ENCODE results near the gene OTUD5.
"Not testable (repeated sequence)": the region's sequence is repeated elsewhere in the genome, so short reads cannot be mapped to it uniquely, and the experiment has no call there.

OTUD5 gene, protein sequence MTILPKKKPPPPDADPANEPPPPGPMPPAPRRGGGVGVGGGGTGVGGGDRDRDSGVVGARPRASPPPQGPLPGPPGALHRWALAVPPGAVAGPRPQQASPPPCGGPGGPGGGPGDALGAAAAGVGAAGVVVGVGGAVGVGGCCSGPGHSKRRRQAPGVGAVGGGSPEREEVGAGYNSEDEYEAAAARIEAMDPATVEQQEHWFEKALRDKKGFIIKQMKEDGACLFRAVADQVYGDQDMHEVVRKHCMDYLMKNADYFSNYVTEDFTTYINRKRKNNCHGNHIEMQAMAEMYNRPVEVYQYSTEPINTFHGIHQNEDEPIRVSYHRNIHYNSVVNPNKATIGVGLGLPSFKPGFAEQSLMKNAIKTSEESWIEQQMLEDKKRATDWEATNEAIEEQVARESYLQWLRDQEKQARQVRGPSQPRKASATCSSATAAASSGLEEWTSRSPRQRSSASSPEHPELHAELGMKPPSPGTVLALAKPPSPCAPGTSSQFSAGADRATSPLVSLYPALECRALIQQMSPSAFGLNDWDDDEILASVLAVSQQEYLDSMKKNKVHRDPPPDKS

GRCh38 chrX:48957477-48957826 is at the start of gene OTUD5:
OTUD5 (minus strand) TSS chrX:48957607; CDS start chrX:48957570, 37 bp downstream.
- DNase-seq (ENCODE audit: low read depth) = peak; percentile 63

DNA sequence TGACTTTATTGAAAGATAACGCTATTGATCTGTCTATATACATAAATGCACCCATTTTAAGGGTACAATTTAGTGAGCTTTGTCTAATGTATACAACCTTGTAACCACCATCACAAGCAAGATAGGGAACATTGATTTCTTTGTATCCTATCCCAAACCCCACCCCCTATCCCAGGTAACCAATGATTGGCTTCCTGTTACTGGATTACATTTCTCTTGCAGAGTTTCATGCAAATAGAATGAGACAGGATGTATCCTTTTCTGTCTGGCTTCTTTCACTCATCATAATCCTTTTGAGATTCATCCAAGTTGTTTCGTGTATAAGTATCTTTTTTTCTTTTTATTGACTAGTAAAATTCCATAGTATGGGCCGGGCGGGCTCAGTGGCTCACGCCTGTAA is 46.3 kb upstream of the OTUD5 start:
- no peak for DNase-seq (ENCODE audit: low read depth)

DNA sequence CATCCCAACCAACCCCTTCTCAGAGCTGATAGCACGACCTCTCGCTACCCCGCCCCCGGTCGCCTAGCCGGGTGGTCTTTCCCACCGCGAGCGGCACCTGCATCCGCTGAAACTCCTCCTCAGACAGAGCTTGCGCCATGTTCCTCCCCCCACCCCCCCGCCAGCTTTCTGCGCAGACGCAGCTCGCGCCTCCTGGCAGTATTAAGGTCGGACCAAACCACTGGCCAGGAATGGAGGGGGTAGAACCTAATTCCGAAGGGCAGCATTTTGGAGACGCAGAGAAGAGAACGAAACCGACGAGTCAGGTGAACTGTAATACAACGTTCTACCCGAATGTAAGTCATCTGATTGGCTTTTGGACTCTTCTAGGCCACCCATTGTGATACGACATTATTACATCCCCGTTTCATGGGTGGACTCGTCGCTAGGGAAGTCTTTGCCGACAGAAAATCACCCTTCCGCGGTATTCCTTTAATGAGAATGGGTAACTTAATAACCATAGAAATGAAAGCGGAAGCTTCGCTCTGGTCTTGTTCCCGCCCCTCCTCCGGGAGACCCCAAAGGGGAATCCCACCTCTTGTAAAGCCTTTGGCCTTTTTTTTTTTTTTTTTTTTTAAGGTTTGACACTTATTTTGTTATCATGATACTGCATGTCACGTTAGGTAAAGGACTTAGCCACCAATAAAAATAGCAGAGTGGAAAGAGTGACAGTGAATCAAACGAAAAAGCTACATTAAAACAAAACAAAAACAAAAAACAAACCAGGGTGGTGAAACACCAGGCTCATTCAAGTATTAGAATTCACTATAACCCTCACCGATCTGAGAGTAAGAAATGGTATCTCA is 44.9 kb upstream of the OTUD5 start, which contains the start of gene GRIPAP1:
GRIPAP1 (minus strand) TSS at position 174 of the 845 bp plus-strand sequence; CDS start at position 139, 35 bp downstream.
- DNase-seq (ENCODE audit: low read depth) = peak; percentile 62

GRCh38 chrX:49001521-49002090 is 44.2 kb upstream of the OTUD5 start:
- peak; percentile 35 for DNase-seq (ENCODE audit: low read depth)

DNA sequence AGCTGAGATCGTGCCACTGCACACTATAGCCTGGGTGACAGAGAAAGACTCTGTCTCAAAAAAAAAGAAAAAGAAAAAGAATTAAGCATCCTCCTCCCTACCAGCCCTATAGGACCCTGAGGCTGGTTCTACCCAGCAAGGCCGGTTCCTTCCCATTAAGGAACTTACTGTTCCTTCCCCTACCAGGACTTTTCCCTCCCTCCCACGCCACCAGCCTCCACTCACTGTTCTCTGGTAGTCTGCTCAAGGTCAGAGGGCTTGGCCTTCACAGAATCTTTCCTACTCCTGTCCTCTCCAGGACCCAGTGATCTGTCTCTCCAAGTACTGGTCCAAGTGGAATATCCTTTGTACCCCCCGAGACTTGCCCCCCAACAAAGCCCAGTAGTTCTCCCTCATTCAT is 43.2 kb upstream of the OTUD5 start:
- no peak for DNase-seq (ENCODE audit: low read depth)

GRCh38 chrX:48999030-48999429 is 41.6 kb upstream of the OTUD5 start:
- no peak for DNase-seq (ENCODE audit: low read depth)

- DNase-seq (ENCODE audit: low read depth) = no peak
Measured at GRCh38 chrX:48998391-48998790, 41.0 kb upstream of the OTUD5 start.

DNA sequence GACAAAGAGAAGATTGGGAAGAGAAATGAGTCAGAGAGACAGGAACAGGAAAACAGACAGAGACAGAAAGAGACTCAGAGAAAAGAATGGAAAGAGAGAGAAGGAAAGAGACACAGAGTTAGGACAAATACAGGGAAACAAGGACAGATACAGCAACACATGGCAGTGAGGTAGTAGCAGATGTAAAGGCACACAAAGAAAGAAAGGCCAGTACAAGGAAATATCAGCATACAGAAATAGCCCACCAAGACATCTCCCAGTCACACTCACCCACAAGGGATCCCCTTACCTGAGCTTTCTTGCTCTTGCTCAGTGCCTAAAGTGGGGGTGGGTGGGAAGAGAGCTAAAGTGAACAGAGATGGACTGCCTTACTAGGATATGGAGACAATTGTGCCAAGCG is 40.5 kb upstream of the OTUD5 start:
- DNase-seq (ENCODE audit: low read depth) = no peak

DNA sequence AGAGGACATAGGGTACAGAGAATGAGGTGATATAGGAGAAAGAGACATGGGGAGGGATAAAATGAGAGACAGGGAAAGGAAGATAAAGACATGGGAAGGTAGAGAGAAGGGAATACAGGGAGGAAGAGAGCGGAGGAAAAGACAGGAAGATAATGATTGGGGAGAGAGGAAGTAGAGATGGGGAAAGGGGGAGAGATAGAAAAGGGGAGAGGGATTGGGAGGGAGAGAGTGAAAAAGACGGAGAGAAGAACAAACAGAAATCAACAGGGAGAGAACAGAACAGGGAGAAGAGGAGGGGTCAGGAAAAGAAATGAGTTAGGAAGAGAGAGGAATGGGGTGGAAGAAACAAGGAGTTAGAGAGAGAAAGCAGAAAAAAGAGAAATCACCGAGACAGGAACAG is 40.0 kb upstream of the OTUD5 start:
- no peak for DNase-seq (ENCODE audit: low read depth)

- no peak for DNase-seq (ENCODE audit: low read depth)
Measured at GRCh38 chrX:48996969-48997368, 39.6 kb upstream of the OTUD5 start.

GRCh38 chrX:48992341-48992740 is 34.9 kb upstream of the OTUD5 start:
- no peak for DNase-seq (ENCODE audit: low read depth)

DNA sequence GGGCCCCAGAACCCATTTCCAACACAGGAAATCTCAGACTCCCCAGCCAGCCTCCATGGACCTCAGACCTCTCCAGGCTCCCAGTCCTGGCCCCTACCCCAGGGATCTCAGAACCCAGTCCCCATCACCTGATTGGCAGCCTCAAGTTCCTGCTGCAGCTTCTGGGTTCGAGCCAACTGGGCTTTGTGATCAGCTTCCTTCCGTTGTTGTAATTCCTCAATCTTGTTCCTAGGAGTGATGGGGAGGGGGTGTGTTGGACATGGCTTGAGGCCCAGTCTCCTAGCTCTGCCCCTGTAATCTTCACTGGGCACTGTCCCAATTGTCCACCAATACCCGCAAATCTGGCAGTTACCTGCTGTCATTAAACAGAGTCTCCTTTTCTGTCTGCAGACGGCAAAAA is 32.1 kb upstream of the OTUD5 start:
- DNase-seq (ENCODE audit: low read depth) = no peak

DNA sequence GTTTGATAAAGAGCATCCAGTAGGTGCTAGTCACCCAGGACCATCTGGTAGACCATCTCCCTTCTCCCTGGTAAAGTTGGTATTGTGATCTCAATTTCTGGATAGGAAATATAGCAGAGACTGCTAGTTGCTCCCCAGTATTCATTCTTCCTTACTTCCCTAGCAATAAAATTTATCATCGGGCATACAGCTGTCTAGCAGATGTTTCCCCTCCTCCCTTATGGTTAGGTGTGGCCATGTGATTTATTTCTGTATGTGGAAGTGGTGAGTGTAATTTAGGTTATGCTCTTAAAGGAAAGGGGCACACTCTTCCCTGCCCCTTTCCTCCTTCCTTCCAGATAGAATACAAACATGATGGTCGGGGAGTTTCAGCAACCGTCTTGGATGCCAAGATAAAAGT is 26.5 kb upstream of the OTUD5 start:
- DNase-seq (ENCODE audit: low read depth) = no peak

DNA sequence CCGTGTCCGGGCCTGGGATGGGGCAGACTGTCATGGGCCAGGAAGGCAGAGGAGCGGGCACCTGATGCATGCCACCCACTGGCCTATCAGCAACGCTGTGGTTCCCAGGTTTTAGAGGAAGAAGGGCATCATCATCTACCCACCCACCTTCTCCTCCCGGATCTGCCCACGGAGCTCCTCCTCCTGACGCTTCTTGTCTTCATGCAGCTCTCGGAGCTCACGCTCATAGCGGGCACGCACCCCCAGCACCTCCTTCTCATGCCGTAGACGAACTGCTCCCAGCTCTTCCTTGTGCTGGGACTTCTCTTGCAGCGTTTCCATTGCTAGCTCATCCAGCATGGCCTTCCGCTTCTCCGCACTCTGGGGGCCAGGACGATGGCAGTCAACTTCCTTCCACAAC is 25.7 kb upstream of the OTUD5 start:
- DNase-seq (ENCODE audit: low read depth) = no peak

GRCh38 chrX:48981178-48981577 is 23.8 kb upstream of the OTUD5 start:
- DNase-seq (ENCODE audit: low read depth) = no peak

GRCh38 chrX:48980341-48980740 is 22.9 kb upstream of the OTUD5 start:
- not testable (repeated sequence) for DNase-seq (ENCODE audit: low read depth)

- no peak for DNase-seq (ENCODE audit: low read depth)
Measured at GRCh38 chrX:48978226-48978625, 20.8 kb upstream of the OTUD5 start.

DNA sequence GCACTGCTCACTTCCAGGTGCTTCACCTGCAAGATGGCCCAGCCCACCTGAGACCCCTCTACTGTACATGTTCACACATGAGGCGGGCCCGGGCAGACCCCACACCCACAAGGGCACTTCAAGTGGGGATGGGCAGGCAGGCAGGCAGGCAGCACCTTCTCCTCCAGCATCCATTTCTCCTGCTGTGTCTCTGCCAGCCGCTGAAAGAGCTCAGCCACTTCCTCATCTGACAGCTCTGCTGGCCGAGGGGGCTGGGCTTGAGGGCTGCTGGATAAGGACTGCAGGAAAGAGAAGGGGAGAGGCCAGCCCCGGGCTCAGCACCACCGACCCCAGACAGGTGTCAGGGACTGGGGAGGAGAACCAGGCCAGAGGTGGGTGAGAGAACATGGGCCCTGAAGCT is 18.7 kb upstream of the OTUD5 start:
- no peak for DNase-seq (ENCODE audit: low read depth)

GRCh38 chrX:48975541-48975940 is 18.1 kb upstream of the OTUD5 start:
- DNase-seq (ENCODE audit: low read depth) = no peak

DNA sequence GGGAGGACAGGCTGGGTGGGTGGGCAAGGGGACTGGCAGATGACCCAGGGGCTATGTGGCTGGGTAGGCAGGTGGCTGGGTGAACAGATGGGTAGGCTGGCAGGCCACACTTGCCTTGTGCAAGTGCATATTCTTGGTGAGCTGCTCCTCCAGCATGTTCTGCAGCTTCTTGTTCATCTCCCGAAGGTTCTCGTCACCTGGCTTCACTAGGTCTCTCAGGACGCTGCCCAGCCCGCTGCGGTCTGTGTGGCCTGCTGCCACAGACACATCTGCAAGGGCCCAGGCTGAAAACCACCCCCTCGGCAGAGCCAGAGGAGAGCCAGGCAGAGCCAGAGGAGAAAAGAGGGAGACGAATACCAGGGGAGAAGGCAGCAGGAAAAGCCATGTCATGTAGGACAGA is 17.6 kb upstream of the OTUD5 start:
- no peak for DNase-seq (ENCODE audit: low read depth)

DNA sequence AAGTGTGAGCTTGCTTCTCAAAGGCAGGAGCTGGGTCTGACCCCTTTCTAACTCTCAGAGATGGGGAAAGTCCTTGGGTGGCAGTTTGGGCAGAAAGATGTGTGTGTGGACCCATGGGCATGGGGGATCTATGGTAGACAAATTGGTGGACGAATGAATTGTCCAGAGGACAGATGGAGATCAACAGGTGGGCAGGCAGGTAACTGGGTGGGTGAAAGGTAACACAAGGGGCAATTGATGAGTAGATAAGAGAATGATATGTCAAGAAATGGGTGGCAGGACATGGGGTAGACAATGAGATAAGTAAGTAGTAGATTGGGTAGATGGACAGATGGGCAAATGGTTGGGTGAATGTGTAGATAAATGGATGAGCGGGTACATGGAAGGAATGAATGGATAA is 17.2 kb upstream of the OTUD5 start:
- DNase-seq (ENCODE audit: low read depth) = no peak

DNA sequence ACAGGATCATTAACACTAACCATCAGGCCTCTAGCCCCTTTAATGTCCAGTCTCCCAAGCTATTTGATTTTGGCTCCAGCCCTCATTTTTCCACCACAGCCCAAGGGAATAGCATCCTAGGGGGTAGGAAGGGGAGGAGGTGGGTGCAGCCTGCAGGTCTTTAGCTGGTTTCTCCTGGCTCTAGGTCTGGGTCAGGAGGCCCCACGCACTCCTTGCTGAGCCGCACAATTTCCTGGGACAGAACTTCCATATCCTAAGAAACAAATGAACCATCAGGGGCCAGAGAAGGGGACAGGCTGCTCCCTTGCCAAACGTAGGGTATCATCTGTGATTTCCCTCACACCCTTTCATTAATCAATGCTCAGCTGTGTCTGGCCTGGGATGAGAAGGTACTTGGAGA is 16.6 kb upstream of the OTUD5 start:
- no peak for DNase-seq (ENCODE audit: low read depth)

All from activated T-helper 9 cell treated with anti-CD3 and anti-CD28 coated beads, Interleukin-2, amount 50 U/mL, for 16 hours (primary cell).